Right cardiac atrium (tissue), 5 donors: ENCODE results near the gene DPEP1. TPM values are rescaled to one million over a fixed set of nuclear protein-coding genes. Genes with fewer than 3 reads are reported as not detected.
"Not testable (repeated sequence)": the region's sequence is repeated elsewhere in the genome, so short reads cannot be mapped to it uniquely, and the experiment has no call there.

Source experiments
- ATAC-seq, 2 donors: fragments of 200-7000 bp; cut with Tn5 transposase; one replicate each; pipeline versions ENCODE4 v1.8.0 to v1.9.1; 2020; ENCODE audit warnings: moderate library complexity in 2 of 2, mild to moderate bottlenecking in 1 of 2
- DNase-seq, 3 donors: peaks; one replicate each; pipeline ENCODE4 v3.0.0-alpha.2; 2020
- H3K27ac ChIP-seq: one replicate; pipeline ENCODE4 v1.5.1; 2013; ENCODE audit warnings: mild to moderate bottlenecking, low read length, control low read depth, moderate library complexity
- H3K27me3 ChIP-seq: one replicate; pipeline ENCODE4 v1.6.1; 2013; ENCODE audit not compliant: control insufficient read depth, insufficient read depth
- H3K4me1 ChIP-seq: one replicate; pipeline ENCODE4 v1.6.1; 2013; ENCODE audit warnings: low read length; ENCODE audit not compliant: control insufficient read depth, insufficient read depth
- H3K4me3 ChIP-seq: one replicate; pipeline ENCODE4 v1.5.1; 2013; ENCODE audit warnings: low read length, control low read depth
- H3K9me3 ChIP-seq: one replicate; pipeline ENCODE4 v1.6.1; 2013; ENCODE audit warnings: low read length; ENCODE audit not compliant: control insufficient read depth
- WGBS: extraction: QIAGEN DNeasy Blood & Tissue Kit; methylation state at CpG from one replicate; pipeline ENCODE4 v1.1.7; 2013; 5-methylcytosine and 5-hydroxymethylcytosine counted together
- intact Hi-C, 4 donors: fragments of 100-400 bp; cut with DNase I; formaldehyde crosslinking; loops; one replicate each; pipeline versions ENCODE4 v1.11.0 to v1.14.0; 2022 to 2023
- polyA plus RNA-seq: library from polyadenylated mRNA; stranded (reverse); fragments of 200-250 nt; gene quantifications from one replicate; pipeline ENCODE4 v1.2.3, GENCODE V29; 2013
- total RNA-seq, 4 donors: library from RNA; stranded (reverse); fragmentation: NEBNext Ultra II Directional; extraction: Animal tissue kit (Norgen Biotek cat#: 25700); gene quantifications; one replicate each; pipeline ENCODE4 v1.2.1, GENCODE V29; 2021
- donor health status: healthy with polysubstance abuse.
- donor health status: DM: no; HTN: yes; CAD: no.
- donor health status: DM: no; HTN: no; CAD: no.
- donor health status: DM: no; HTN: yes; CAD: no; lungs with severe emphysema.
- donor health status: DM: yes; HTN: yes; CAD: no.

Gene DPEP1
- total and polyA plus RNA-seq, 5 donors = 0.18 to 0.53 (median 0.31) TPM; not detected in 2

GRCh38 chr16:89581861-89582563, 31.4 kb upstream of the DPEP1 start:
- Histone ChIP-seq H3K4me1 (no peaks in the 10 kb centered on the region), H3K27me3 (no peaks in the 10 kb centered on the region), H3K9me3 (no peaks in the 10 kb centered on the region), H3K4me3 (no peak overlapping the region), H3K27ac (no peak overlapping the region)
- ATAC-seq (peak; percentile 9 to 38), DNase-seq (no peak)
- intact Hi-C loops = no loop called here
- 60% methylated on average over 15 of the region's 15 CpGs for WGBS

GRCh38 chr16:89582614-89583196, 30.7 kb upstream of the DPEP1 start:
- WGBS = 90% methylated on average over 19 of the region's 19 CpGs
- no peak for ATAC-seq
- no peaks in the 10 kb centered on the region for H3K27me3 ChIP-seq

GRCh38 chr16:89583197-89583894, 30.1 kb upstream of the DPEP1 start:
- ATAC-seq (peak; percentile 12 to 14), DNase-seq (no peak)
- Histone ChIP-seq H3K9me3 (no peaks in the 10 kb centered on the region), H3K4me3 (no peak overlapping the region), H3K27me3 (no peaks in the 10 kb centered on the region), H3K27ac (no peak overlapping the region), H3K4me1 (no peaks in the 10 kb centered on the region)
- 87% methylated on average over 36 of the region's 36 CpGs for WGBS
- intact Hi-C loops = no loop called here

More at GRCh38 chr16:89582614-89583196, 30.7 kb upstream of the DPEP1 start:
- Histone ChIP-seq H3K9me3 (no peaks in the 10 kb centered on the region), H3K4me3 (no peak overlapping the region), H3K27ac (no peak overlapping the region), H3K4me1 (no peaks in the 10 kb centered on the region)
- intact Hi-C loops = no loop called here
- DNase-seq = no peak

DNA sequence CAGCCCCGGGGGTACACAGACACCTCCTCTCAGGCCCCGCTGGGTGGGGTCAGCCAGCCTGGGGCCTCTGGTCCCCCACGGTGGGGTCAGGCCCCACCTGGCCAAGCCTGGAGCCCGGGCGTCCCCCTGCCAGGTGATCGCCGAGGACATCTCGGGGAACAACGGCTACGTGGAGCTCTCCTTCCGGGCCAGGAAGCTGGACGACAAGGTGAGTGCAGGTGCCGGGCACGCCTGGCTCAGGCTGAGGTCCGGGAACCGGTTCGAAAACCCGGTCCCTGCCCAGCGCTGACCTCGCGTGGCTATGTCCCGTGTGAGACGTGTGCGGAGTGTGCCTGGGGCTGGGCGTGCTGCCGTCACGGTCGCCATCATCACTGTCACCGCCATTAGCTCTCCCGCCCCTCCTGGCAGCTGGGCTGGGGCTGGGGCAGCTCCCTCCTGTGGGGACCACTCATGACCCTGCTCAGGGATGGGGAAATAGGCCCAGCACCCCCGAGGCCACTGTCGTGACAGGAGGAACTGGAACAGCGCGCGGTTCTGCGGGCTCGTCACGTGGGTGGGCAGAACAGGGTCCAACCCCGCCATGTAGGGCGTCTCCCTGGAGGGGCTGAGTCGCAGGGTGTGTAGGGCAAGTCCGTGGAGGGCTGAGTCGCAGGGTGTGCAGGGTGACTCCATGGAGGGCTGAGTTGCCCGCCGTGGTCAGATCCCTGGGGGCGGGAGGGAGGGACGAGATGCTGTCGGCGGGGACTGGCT, 29.4 kb upstream of the DPEP1 start:
- Histone ChIP-seq H3K9me3 (no peaks in the 10 kb centered on the region), H3K27me3 (no peaks in the 10 kb centered on the region), H3K4me3 (no peak overlapping the region), H3K27ac (no peak overlapping the region), H3K4me1 (no peaks in the 10 kb centered on the region)
- ATAC-seq = no peak
- WGBS = 90% methylated on average over 49 of the region's 49 CpGs
- DNase-seq = no peak
- intact Hi-C loops = no loop called here

DNA sequence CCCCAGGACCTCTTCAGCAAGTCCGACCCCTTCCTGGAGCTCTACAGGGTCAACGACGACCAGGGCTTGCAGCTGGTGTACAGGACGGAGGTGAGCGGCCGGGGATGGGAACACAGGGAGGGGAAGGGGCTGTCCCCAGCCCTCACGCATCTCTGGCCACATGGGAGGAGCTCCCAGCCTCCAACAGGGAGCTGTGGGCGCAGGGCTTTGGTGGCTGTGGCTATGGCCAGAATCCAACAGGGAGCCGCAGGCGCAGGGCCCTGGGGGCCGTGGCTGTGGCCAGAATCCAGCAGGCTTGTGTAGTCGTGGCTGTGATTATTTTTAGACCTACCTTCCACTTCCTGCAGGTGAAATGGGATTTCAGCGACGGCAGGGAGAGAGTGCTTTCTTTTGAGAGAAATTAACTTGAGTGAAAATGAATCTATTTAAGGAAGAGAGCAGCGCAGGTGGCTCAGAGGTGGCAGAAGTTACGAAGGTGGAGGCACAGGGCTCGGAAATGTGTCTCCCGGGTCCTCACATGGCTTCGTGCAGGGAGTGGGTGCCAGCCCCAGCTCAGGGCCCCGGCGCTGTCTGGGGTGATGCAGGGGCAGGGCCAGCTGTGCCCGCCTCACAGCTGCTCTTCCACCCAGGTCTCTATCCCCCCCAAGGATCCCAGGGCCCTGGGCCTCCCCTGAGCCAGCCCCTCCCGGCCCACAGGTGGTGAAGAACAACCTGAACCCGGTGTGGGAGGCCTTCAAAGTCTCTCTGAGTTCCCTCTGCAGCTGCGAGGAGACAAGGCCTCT, 28.5 kb upstream of the DPEP1 start:
- intact Hi-C loops = no loop called here
- WGBS = 66% methylated on average over 25 of the region's 25 CpGs

GRCh38 chr16:89586218-89586617, 27.2 kb upstream of the DPEP1 start:
- Histone ChIP-seq H3K27me3 (no peaks in the 10 kb centered on the region), H3K4me3 (no peak overlapping the region), H3K9me3 (no peaks in the 10 kb centered on the region), H3K27ac (no peak overlapping the region), H3K4me1 (no peaks in the 10 kb centered on the region)
- WGBS = 82% methylated on average over 7 of the region's 7 CpGs
- no peak for DNase-seq
- ATAC-seq = no peak
- intact Hi-C loops = no loop called here

More for the DNA sequence above, 28.5 kb upstream of the DPEP1 start:
- no peak overlapping the region for H3K4me3 ChIP-seq
- no peak for DNase-seq
- H3K9me3 ChIP-seq = no peaks in the 10 kb centered on the region
- H3K27me3 ChIP-seq = no peaks in the 10 kb centered on the region
- H3K27ac ChIP-seq = no peak overlapping the region
- no peak for ATAC-seq
- no peaks in the 10 kb centered on the region for H3K4me1 ChIP-seq

DNA sequence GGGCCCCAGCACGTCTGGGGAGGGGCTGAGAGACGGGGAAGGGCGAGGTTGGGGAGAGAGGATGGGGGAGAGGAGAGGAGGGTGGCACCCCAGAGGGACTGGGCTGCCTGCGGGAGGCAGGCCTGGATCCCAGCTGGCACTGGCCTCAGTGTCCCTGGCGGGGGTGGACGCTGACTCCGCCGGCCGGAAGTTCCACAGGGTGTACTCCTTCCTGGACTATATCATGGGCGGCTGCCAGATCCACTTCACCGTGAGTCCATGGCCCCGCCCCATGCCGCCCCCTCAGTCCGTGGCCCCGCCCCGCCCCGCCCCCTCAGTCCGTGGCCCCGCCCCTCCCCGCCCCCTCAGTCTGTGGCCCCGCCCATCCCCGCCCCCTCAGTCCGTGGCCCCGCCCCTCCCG, 26.6 kb upstream of the DPEP1 start:
- Histone ChIP-seq H3K4me3 (no peak overlapping the region), H3K27me3 (no peaks in the 10 kb centered on the region), H3K9me3 (no peaks in the 10 kb centered on the region), H3K27ac (no peak overlapping the region), H3K4me1 (no peaks in the 10 kb centered on the region)
- DNase-seq (peak in 1 of 3 donors; percentile 54), ATAC-seq (peak in 1 of 2 donors; percentile 16)
- 66% methylated on average over 23 of the region's 25 CpGs for WGBS
- intact Hi-C loops = no loop called here

- intact Hi-C loops, DNase-seq, H3K4me3 ChIP-seq, H3K27me3 ChIP-seq, H3K9me3 ChIP-seq, H3K27ac ChIP-seq, H3K4me1 ChIP-seq, ATAC-seq: not testable (repeated sequence)
- WGBS = 98% methylated on average over 20 of the region's 36 CpGs
Measured at GRCh38 chr16:89587676-89588075, 25.8 kb upstream of the DPEP1 start.

GRCh38 chr16:89588413-89589109, 24.9 kb upstream of the DPEP1 start:
- no peak for DNase-seq
- no peaks in the 10 kb centered on the region for H3K4me1 ChIP-seq
- H3K4me3 ChIP-seq = no peak overlapping the region
- 91% methylated on average over 26 of the region's 26 CpGs for WGBS
- ATAC-seq = no peak
- no peak overlapping the region for H3K27ac ChIP-seq
- intact Hi-C loops = no loop called here
- H3K9me3 ChIP-seq = no peaks in the 10 kb centered on the region
- H3K27me3 ChIP-seq = no peaks in the 10 kb centered on the region
